GM13976 (cell line): ENCODE data around the gene SCGB2B2.

Source experiments
- DNase-seq: peaks from one replicate; pipeline ENCODE4 v3.0.0; 2012; ENCODE audit warnings: low spot score
- in situ Hi-C: fragments of 300-500 bp; cut with MboI; formaldehyde crosslinking; loops from one replicate; pipeline ENCODE4 v1.12.0; 2022; ENCODE audit warnings: low sequenced_read_pairs, mixed read lengths, inconsistent platforms; ENCODE audit not compliant: unreplicated experiment
- TF ChIP-seq, protein P1 (sequence below): IDR thresholded peaks from 2 replicates; pipeline ENCODE4 v1.5.1; 2012; ENCODE audit warnings: borderline replicate concordance, mild to moderate bottlenecking; ENCODE audit not compliant: insufficient read depth; ENCODE audit errors: extremely low read depth, missing control alignments, control extremely low read depth

SCGB2B2 gene

DNA sequence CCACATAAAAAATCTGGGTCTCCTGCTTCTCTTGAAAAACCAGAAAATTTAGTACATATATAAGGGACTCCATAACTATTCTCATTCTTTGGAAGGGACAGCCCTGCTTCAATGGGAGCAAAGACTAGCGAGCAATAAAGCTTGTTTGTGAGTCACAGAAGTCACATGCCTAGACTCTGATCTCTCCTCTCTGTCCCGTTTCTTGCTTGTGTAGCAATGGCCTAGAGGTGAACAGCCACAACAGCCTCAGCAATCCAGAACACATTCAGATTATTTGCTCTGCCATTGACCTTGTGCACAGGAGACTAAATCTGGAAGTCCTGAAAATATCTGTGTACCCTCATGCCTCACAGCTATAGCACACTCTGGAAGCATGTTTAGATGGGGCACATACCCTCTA is 43.2 kb downstream of the SCGB2B2 start:
- TF ChIP-seq, protein P1, sequence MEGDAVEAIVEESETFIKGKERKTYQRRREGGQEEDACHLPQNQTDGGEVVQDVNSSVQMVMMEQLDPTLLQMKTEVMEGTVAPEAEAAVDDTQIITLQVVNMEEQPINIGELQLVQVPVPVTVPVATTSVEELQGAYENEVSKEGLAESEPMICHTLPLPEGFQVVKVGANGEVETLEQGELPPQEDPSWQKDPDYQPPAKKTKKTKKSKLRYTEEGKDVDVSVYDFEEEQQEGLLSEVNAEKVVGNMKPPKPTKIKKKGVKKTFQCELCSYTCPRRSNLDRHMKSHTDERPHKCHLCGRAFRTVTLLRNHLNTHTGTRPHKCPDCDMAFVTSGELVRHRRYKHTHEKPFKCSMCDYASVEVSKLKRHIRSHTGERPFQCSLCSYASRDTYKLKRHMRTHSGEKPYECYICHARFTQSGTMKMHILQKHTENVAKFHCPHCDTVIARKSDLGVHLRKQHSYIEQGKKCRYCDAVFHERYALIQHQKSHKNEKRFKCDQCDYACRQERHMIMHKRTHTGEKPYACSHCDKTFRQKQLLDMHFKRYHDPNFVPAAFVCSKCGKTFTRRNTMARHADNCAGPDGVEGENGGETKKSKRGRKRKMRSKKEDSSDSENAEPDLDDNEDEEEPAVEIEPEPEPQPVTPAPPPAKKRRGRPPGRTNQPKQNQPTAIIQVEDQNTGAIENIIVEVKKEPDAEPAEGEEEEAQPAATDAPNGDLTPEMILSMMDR: no peak
- in situ Hi-C loops: no loop called here
- no peak for DNase-seq
